Activated T-helper 1 cell treated with anti-CD3 and anti-CD28 coated beads, Interleukin-12 subunit alpha, Interleukin-12 subunit beta, Interleukin-2, Interleukin-4 antibody, amounts not matched to agents 30 ng/mL and 10 ng/mL and 1 ng/mL, durations not matched to agents 14 hours and 24 hours and 36 hours (primary cell): ENCODE measurements around the gene URM1. TPM values are rescaled to one million over a fixed set of nuclear protein-coding genes. Genes with fewer than 3 reads are reported as not detected.

Experiments used
- DNase-seq: peaks from one replicate; pipeline ENCODE4 v3.0.0; 2021; ENCODE audit warnings: low spot score
- H3K27ac Mint-ChIP-seq: one replicate; pipeline ENCODE4 v1.8.0; 2021; ENCODE audit warnings: mild to moderate bottlenecking, mixed read lengths
- H3K27me3 Mint-ChIP-seq: one replicate; pipeline ENCODE4 v1.8.0; 2022; ENCODE audit warnings: mild to moderate bottlenecking, moderate library complexity, mixed read lengths; ENCODE audit not compliant: insufficient read depth
- H3K36me3 Mint-ChIP-seq: one replicate; pipeline ENCODE4 v1.8.0; 2021; ENCODE audit warnings: low read depth, mixed read lengths
- H3K4me1 Mint-ChIP-seq: one replicate; pipeline ENCODE4 v1.8.0; 2021; ENCODE audit warnings: low read depth, mixed read lengths
- H3K4me3 Mint-ChIP-seq: one replicate; pipeline ENCODE4 v1.8.0; 2021; ENCODE audit warnings: mild to moderate bottlenecking, moderate library complexity, mixed read lengths
- H3K9me3 Mint-ChIP-seq: one replicate; pipeline ENCODE4 v1.8.0; 2021; ENCODE audit warnings: mixed read lengths
- intact Hi-C: fragments of 100-400 bp; cut with micrococcal nuclease; formaldehyde crosslinking; loops from one replicate; pipeline ENCODE4 v1.15.1; 2024
- total RNA-seq: library from RNA; stranded (reverse); gene quantifications from 2 replicates; pipeline ENCODE4 v1.2.3, GENCODE V29; 2022

The URM1 gene
- total RNA-seq, 1 donor from 2014 or later: 82.6 TPM

- intact Hi-C loops: no loop called here
- Mint-ChIP-seq H3K27me3 (no peaks in the 10 kb centered on the region), H3K36me3 (peaks cover 22% of the 10 kb centered on the region), H3K9me3 (no peaks in the 10 kb centered on the region), H3K4me3 (no peak overlapping the region), H3K27ac (no peak overlapping the region), H3K4me1 (peaks cover 23% of the 10 kb centered on the region)
- DNase-seq: no peak
Measured at GRCh38 chr9:128375865-128376264, 4.7 kb downstream of the URM1 start.

DNA sequence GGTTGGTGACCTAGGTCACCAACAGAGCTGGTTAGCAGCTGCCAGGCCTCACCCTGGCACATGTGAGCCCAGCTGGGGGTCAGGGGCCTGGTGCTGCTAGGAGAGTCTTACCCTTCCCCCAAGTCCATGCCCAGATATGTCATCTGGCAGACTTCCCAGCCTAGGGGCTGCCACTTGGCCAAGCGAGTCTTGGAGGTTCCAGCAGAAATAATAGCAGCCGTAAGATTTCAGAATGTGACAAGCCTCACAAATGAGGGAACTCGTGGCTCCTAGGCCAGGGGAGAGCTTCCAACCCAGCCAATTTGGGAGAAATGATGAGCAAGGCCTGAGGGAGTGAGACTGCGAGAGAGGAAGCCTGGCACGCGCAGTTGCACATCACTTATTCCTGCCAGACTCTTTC lies 11.1 kb downstream of the URM1 start:
- Mint-ChIP-seq H3K4me1 (no peaks in the 10 kb centered on the region), H3K36me3 (peaks cover 11% of the 10 kb centered on the region), H3K27ac (no peak overlapping the region), H3K4me3 (no peak overlapping the region), H3K9me3 (no peaks in the 10 kb centered on the region), H3K27me3 (no peaks in the 10 kb centered on the region)
- no peak for DNase-seq
- intact Hi-C loops: no loop called here

DNA sequence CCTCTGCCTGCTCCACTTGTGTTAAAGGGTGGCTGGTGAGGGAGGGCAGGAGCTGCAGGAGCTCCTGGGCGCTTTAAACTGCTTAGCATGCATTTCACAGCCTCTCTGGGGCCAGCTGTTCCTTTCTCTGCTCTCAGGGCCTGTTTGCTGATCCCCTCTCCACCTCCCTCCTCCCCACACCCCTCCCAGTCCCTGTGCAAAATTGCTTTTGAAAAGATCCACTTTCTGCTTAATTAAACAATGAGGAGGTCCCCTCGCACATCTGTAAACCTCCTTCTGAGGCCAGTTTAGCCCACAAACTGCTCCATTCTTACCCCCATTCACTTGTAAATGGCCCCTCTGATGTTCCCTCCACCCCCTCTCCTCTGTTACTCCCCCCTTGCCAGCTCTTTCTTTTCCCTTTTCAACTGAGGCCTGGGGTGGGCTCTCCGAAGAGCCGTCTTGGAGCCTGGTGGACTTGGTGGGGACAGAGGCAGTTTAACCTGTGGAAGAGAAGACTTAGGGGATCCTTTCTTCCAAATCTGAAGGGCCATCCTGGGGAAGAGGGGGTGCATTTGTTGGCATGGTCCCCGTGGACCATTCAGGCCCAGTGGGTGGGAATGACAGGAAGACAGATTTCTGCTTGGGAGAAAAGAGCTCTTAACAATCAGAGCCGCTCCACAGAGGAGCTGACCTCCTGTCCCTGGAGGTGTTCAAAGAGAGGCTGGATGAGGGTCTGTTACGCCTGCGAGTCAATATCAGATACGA lies 12.0 kb downstream of the URM1 start:
- no peak for DNase-seq
- H3K4me1 Mint-ChIP-seq: no peaks in the 10 kb centered on the region
- H3K27ac Mint-ChIP-seq: no peak overlapping the region
- no peak overlapping the region for H3K4me3 Mint-ChIP-seq
- peaks cover 11% of the 10 kb centered on the region for H3K36me3 Mint-ChIP-seq
- intact Hi-C loops: no loop called here
- H3K27me3 Mint-ChIP-seq: no peaks in the 10 kb centered on the region
- no peaks in the 10 kb centered on the region for H3K9me3 Mint-ChIP-seq

- intact Hi-C loops: no loop called here
- peaks cover 9% of the 10 kb centered on the region for H3K36me3 Mint-ChIP-seq
- DNase-seq: no peak
- no peaks in the 10 kb centered on the region for H3K9me3 Mint-ChIP-seq
- no peaks in the 10 kb centered on the region for H3K4me1 Mint-ChIP-seq
- H3K27me3 Mint-ChIP-seq: no peaks in the 10 kb centered on the region
- no peak overlapping the region for H3K4me3 Mint-ChIP-seq
- no peak overlapping the region for H3K27ac Mint-ChIP-seq
Measured at GRCh38 chr9:128383791-128384190, 12.6 kb downstream of the URM1 start.

DNA sequence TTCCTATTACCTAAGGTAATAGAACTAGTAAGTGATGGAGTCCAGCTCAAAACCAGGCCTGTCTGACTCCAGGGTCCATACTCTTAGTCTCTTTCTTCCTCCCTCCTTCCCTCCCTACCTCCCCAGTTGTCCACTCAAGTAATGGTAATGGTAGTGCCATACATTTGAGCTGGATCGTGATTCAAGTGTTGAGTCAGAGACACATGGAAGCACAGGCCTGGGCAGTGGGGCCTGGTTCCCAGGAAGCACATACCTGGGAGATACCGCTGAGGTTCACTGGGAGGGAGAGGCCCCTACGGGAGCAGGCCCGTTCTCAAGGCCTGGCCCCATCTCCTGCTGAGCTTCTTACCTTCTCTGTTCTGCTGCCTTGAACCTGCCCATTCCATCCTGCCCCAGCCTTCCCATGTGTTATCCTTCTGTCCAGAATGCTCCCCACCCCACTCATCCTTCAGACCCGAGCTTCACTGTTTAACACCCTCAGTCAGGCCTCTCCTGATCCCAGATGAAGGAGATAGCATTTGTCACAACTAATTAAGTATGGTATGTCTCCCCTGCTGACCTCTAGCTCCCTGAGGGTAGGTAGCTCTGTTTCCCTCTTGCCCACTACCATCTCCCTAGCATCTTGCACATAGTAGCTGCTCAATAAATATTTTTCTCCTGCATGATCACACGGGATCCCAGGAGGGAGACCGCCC lies 13.8 kb downstream of the URM1 start:
- Mint-ChIP-seq H3K4me3 (no peak overlapping the region), H3K9me3 (no peaks in the 10 kb centered on the region), H3K27me3 (no peaks in the 10 kb centered on the region), H3K36me3 (peaks cover 8% of the 10 kb centered on the region), H3K4me1 (no peaks in the 10 kb centered on the region), H3K27ac (no peak overlapping the region)
- DNase-seq: no peak
- intact Hi-C loops: no loop called here

- Mint-ChIP-seq H3K4me1 (no peaks in the 10 kb centered on the region), H3K27me3 (no peaks in the 10 kb centered on the region), H3K4me3 (no peak overlapping the region), H3K36me3 (peaks cover 5% of the 10 kb centered on the region), H3K27ac (no peak overlapping the region), H3K9me3 (no peaks in the 10 kb centered on the region)
- DNase-seq: no peak
- intact Hi-C loops: no loop called here
Measured at GRCh38 chr9:128385496-128386460, 14.6 kb downstream of the URM1 start.

GRCh38 chr9:128388150-128388549 lies 17.0 kb downstream of the URM1 start:
- no peak for DNase-seq
- intact Hi-C loops: no loop called here
- Mint-ChIP-seq H3K27ac (no peak overlapping the region), H3K36me3 (peaks cover 9% of the 10 kb centered on the region), H3K4me1 (no peaks in the 10 kb centered on the region), H3K9me3 (no peaks in the 10 kb centered on the region), H3K4me3 (no peak overlapping the region), H3K27me3 (no peaks in the 10 kb centered on the region)

- intact Hi-C loops: no loop called here
- peaks cover 12% of the 10 kb centered on the region for H3K36me3 Mint-ChIP-seq
- H3K9me3 Mint-ChIP-seq: no peaks in the 10 kb centered on the region
- H3K4me1 Mint-ChIP-seq: no peaks in the 10 kb centered on the region
- no peak overlapping the region for H3K4me3 Mint-ChIP-seq
- H3K27ac Mint-ChIP-seq: no peak overlapping the region
- no peaks in the 10 kb centered on the region for H3K27me3 Mint-ChIP-seq
- no peak for DNase-seq
Measured at GRCh38 chr9:128389395-128390149, 18.4 kb downstream of the URM1 start.

- DNase-seq: no peak
- H3K4me3 Mint-ChIP-seq: no peak overlapping the region
- no peaks in the 10 kb centered on the region for H3K9me3 Mint-ChIP-seq
- H3K27me3 Mint-ChIP-seq: no peaks in the 10 kb centered on the region
- intact Hi-C loops: no loop called here
- no peak overlapping the region for H3K27ac Mint-ChIP-seq
- H3K36me3 Mint-ChIP-seq: peaks cover 9% of the 10 kb centered on the region
- H3K4me1 Mint-ChIP-seq: no peaks in the 10 kb centered on the region
Measured at GRCh38 chr9:128390150-128390812, 19.1 kb downstream of the URM1 start.

DNA sequence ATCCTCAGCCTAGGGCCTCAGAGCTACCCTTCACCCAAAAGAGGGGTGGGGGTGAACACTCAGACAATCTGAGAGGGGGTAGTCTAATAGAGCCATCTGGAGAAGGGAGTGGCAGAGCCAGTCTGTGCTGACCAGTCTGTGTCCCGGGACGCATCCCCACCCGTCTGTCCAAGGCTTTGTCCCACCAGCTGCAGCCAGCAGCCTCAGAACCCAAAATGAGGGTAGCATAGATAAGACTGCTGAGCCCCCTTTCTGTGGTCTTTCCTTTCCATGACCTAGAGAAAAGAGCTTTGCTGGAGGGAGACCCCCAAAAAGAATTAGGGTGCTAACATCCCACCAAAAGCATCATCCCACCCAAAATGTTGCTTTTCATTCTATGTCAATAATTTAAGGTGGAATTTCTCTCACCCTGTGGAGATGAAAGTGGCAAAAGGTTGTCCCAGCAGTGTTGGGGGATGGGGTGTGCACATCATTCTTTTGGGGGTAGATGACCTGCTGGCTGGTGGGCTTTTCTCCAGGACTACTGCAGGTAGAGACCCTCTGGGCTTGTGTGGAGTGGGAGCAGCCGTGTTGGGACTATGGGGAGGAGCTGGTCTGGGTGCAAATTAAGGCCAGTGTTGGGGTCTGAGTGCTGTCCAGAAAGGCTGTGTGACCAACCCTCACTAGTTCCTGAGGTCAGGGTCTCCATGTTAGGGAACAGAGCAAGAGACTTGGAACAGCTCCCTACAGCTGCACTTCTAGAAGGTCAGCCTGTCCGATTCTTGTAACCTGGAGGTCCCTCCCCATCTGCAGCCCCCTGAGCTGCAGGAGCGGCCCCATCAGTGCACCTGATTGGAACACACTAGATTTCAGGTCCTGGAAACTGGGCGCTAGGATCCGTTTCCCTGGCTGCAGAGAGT lies 19.9 kb downstream of the URM1 start:
- Mint-ChIP-seq H3K27me3 (no peaks in the 10 kb centered on the region), H3K36me3 (peaks cover 9% of the 10 kb centered on the region), H3K4me3 (no peak overlapping the region), H3K27ac (no peak overlapping the region), H3K9me3 (no peaks in the 10 kb centered on the region), H3K4me1 (no peaks in the 10 kb centered on the region)
- no peak for DNase-seq
- intact Hi-C loops: no loop called here

DNA sequence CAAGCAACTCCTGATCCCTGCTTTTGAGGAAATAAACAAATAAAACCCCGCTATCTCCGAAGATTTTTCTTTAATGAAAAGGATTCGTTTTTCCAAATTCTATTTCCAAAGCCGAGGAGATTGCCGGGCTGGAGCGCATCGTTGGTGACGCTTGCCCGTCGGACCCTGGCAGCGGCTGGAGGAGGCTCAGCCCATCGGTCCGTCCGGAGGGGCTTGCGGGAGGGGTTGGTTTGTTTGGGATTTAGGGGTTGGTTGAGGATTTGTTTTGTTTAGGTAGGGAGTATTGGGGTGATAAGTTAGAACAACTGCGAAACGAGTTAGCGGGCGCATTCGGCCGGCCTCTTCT lies 20.8 kb downstream of the URM1 start:
- H3K4me3 Mint-ChIP-seq: no peak overlapping the region
- H3K27ac Mint-ChIP-seq: no peak overlapping the region
- DNase-seq: no peak
- H3K36me3 Mint-ChIP-seq: peaks cover 9% of the 10 kb centered on the region
- peaks cover 5% of the 10 kb centered on the region for H3K27me3 Mint-ChIP-seq
- no peaks in the 10 kb centered on the region for H3K9me3 Mint-ChIP-seq
- no peaks in the 10 kb centered on the region for H3K4me1 Mint-ChIP-seq
- intact Hi-C loops: no loop called here
